Neural cell (in vitro differentiated cells): Measurements from ENCODE around the gene CLTB. TPM values are rescaled to one million over a fixed set of nuclear protein-coding genes. Genes with fewer than 3 reads are reported as not detected.

ENCODE experiments used
- H2AFZ ChIP-seq: fragments of 200-600, 300-800 bp; sonication (generic), shearing (Covaris generic); 2 replicates; pipeline ENCODE4 v1.6.0; 2014; ENCODE audit warnings: low read depth, mild to moderate bottlenecking, antibody characterized with exemption, low read length, moderate library complexity
- H3F3A ChIP-seq: fragments of 200-600 bp; shearing (Covaris generic); 2 replicates; pipeline ENCODE4 v1.6.1; 2016; ENCODE audit warnings: mild to moderate bottlenecking, moderate library complexity, mixed read lengths, antibody characterized with exemption, low read length; ENCODE audit not compliant: insufficient read depth, poor library complexity, severe bottlenecking
- H3K27ac ChIP-seq: fragments of 200-600, 300-800 bp; sonication (generic), shearing (Covaris generic); 2 replicates; pipeline ENCODE4 v1.5.1; 2014; ENCODE audit warnings: mild to moderate bottlenecking, low read length, moderate library complexity
- H3K27me3 ChIP-seq: fragments of 300-800, 200-600 bp; sonication (generic), shearing (Covaris generic); 2 replicates; pipeline ENCODE4 v1.6.0; 2014; ENCODE audit warnings: mild to moderate bottlenecking, low read depth, low read length, moderate library complexity; ENCODE audit not compliant: insufficient read depth
- H3K36me3 ChIP-seq: fragments of 300-800, 200-600 bp; sonication (generic), shearing (Covaris generic); 2 replicates; pipeline ENCODE4 v1.5.1; 2014; ENCODE audit warnings: mild to moderate bottlenecking, antibody characterized with exemption, low read length, moderate library complexity; ENCODE audit not compliant: insufficient read depth
- H3K4me2 ChIP-seq: fragments of 300-800, 200-600 bp; sonication (generic), shearing (Covaris generic); 2 replicates; pipeline ENCODE4 v1.6.0; 2014; ENCODE audit warnings: mild to moderate bottlenecking, low read length
- H3K4me3 ChIP-seq: fragments of 300-800, 200-600 bp; sonication (generic), shearing (Covaris generic); 2 replicates; pipeline ENCODE4 v1.5.1; 2014; ENCODE audit warnings: mild to moderate bottlenecking, low read length, moderate library complexity
- H3K79me2 ChIP-seq: fragments of 200-600 bp; shearing (Covaris generic); replicated peaks from 2 replicates; pipeline ENCODE4 v1.6.0; 2014; ENCODE audit warnings: mild to moderate bottlenecking, low read length, moderate library complexity; ENCODE audit not compliant: insufficient read depth
- H3K9ac ChIP-seq: fragments of 300-800, 200-600 bp; sonication (generic), shearing (Covaris generic); 2 replicates; pipeline ENCODE4 v1.6.1; 2016; ENCODE audit warnings: mild to moderate bottlenecking, low read length, mixed read lengths
- H3K9me2 ChIP-seq: fragments of 200-600 bp; shearing (Covaris generic); 2 replicates; pipeline ENCODE4 v1.6.1; 2016; ENCODE audit warnings: mild to moderate bottlenecking, low read length, mixed read lengths; ENCODE audit not compliant: insufficient read depth
- H3K9me3 ChIP-seq: fragments of 200-600, 300-800 bp; sonication (generic), shearing (Covaris generic); 2 replicates; pipeline ENCODE4 v1.6.1; 2016; ENCODE audit warnings: mild to moderate bottlenecking, mixed run types, low read length, moderate library complexity, mixed read lengths
- H4K20me1 ChIP-seq: fragments of 200-600 bp; shearing (Covaris generic); 2 replicates; pipeline ENCODE4 v1.6.1; 2016; ENCODE audit warnings: mild to moderate bottlenecking, mixed run types; ENCODE audit not compliant: insufficient read depth
- CTCF ChIP-seq: fragments of 450-650 bp; IDR thresholded peaks from 2 replicates; pipeline ENCODE4 v1.5.1; 2014; ENCODE audit warnings: antibody characterized with exemption, mild to moderate bottlenecking, moderate library complexity; ENCODE audit not compliant: poor library complexity, severe bottlenecking
- EP300 ChIP-seq: fragments of 450-650 bp; conservative IDR thresholded peaks from 2 replicates; pipeline ENCODE4 v1.6.1; 2014; ENCODE audit warnings: antibody characterized with exemption, mild to moderate bottlenecking, moderate library complexity; ENCODE audit not compliant: poor library complexity, severe bottlenecking
- EZH2 ChIP-seq: fragments of 200-600, 300-800 bp; shearing (Covaris generic), sonication (generic); IDR thresholded peaks from 2 replicates; pipeline ENCODE4 v1.6.1; 2014; ENCODE audit warnings: antibody characterized with exemption, low read length, borderline replicate concordance, mild to moderate bottlenecking; ENCODE audit not compliant: insufficient read depth, poor library complexity, severe bottlenecking
- MXI1 ChIP-seq: fragments of 450-650 bp; conservative IDR thresholded peaks from 2 replicates; pipeline ENCODE4 v1.6.1; 2014; ENCODE audit warnings: antibody characterized with exemption, mild to moderate bottlenecking; ENCODE audit not compliant: poor library complexity, severe bottlenecking
- POLR2AphosphoS5 ChIP-seq: IDR thresholded peaks from 2 replicates; pipeline ENCODE4 v1.6.1; 2012
- RAD21 ChIP-seq: fragments of 450-650 bp; conservative IDR thresholded peaks from 2 replicates; pipeline ENCODE4 v1.6.1; 2014; ENCODE audit warnings: antibody characterized with exemption, mild to moderate bottlenecking, moderate library complexity
- REST ChIP-seq: IDR thresholded peaks from 2 replicates; pipeline ENCODE4 v1.6.1; 2012; ENCODE audit warnings: borderline replicate concordance
- SMC3 ChIP-seq: fragments of 450-650 bp; conservative IDR thresholded peaks from 2 replicates; pipeline ENCODE4 v1.6.1; 2014; ENCODE audit warnings: antibody characterized with exemption, mild to moderate bottlenecking, moderate library complexity; ENCODE audit not compliant: poor library complexity
- TAF1 ChIP-seq: IDR thresholded peaks from 2 replicates; pipeline ENCODE4 v1.6.1; 2012; ENCODE audit warnings: low read depth
- polyA plus RNA-seq: library from polyadenylated mRNA; depleted of rRNA; stranded (reverse); fragments of >200 nt; gene quantifications from 2 replicates; pipeline ENCODE4 v1.2.3, GENCODE V29; 2014

CLTB gene
- polyA plus RNA-seq, 1 donor from 2014 or later: 239 TPM

DNA sequence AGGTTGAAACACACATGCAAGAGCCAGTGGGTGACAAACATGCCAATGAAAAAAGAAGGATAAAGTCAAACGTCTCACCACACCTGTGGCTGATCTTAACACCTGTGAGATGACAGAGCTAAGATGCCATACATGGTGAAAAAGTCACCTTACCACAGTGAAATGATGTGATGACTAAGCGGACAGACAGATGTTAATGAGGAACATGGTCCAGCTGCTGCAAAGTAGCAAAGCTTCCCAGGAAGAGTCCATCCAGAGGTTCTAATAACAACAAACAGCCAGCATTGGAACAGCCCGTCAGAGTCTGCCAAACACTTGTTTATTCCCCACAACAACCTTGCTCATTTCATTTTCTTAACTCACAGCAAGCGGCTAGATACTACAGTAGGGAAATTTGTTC, 56.7 kb downstream of the CLTB start:
- peaks cover 51% of the 10 kb centered on the region for H3K79me2 ChIP-seq
- no peak overlapping the region for H3K4me2 ChIP-seq

GRCh38 chr5:176356179-176356566, 60.2 kb downstream of the CLTB start:
- Histone ChIP-seq H3K4me2 (no peak overlapping the region), H3K9me2 (no peaks in the 10 kb centered on the region), H3F3A (no peaks in the 10 kb centered on the region), H3K9me3 (no peaks in the 10 kb centered on the region), H2AFZ (no peak overlapping the region), H3K9ac (no peak overlapping the region), H3K79me2 (peaks cover 62% of the 10 kb centered on the region), H3K36me3 (no peaks in the 10 kb centered on the region), H4K20me1 (no peaks in the 10 kb centered on the region), H3K27me3 (no peaks in the 10 kb centered on the region), H3K27ac (no peak overlapping the region), H3K4me3 (no peak overlapping the region)
- TF ChIP-seq RAD21 (no peak), CTCF (no peak), TAF1 (no peak)

More for the DNA sequence above, 56.7 kb downstream of the CLTB start:
- TF ChIP-seq TAF1 (no peak), CTCF (no peak), SMC3 (no peak), EZH2 (no peak), REST (no peak), EP300 (no peak), POLR2AphosphoS5 (no peak), RAD21 (no peak), MXI1 (no peak)
- no peaks in the 10 kb centered on the region for H3K9me3 ChIP-seq
- H4K20me1 ChIP-seq: no peaks in the 10 kb centered on the region
- H3K9me2 ChIP-seq: no peaks in the 10 kb centered on the region
- no peak overlapping the region for H3K27ac ChIP-seq
- no peak overlapping the region for H2AFZ ChIP-seq
- no peaks in the 10 kb centered on the region for H3K36me3 ChIP-seq
- H3F3A ChIP-seq: no peaks in the 10 kb centered on the region
- no peak overlapping the region for H3K9ac ChIP-seq
- peak overlapping the region; percentile 98 for H3K4me3 ChIP-seq
- H3K27me3 ChIP-seq: no peaks in the 10 kb centered on the region
